BLaER1 (cell line): ENCODE data around the gene S100A1.

Experiments used
- H3K27ac ChIP-seq: shearing (Covaris generic); formaldehyde crosslinking; 2 replicates; pipeline ENCODE4 v1.8.1; 2022
- H3K27me3 ChIP-seq: shearing (Covaris generic); formaldehyde crosslinking; 2 replicates; pipeline ENCODE4 v1.8.1; 2022
- H3K36me3 ChIP-seq: shearing (Covaris generic); formaldehyde crosslinking; 2 replicates; pipeline ENCODE4 v1.8.1; 2022
- H3K4me1 ChIP-seq: shearing (Covaris generic); formaldehyde crosslinking; 2 replicates; pipeline ENCODE4 v1.8.1; 2022
- H3K4me2 ChIP-seq: shearing (Covaris generic); formaldehyde crosslinking; 2 replicates; pipeline ENCODE4 v1.8.1; 2022
- H3K4me3 ChIP-seq: shearing (Covaris generic); formaldehyde crosslinking; 2 replicates; pipeline ENCODE4 v1.8.1; 2022
- H3K9ac ChIP-seq: shearing (Covaris generic); formaldehyde crosslinking; 2 replicates; pipeline ENCODE4 v1.8.1; 2022
- H3K9me3 ChIP-seq: shearing (Covaris generic); formaldehyde crosslinking; 2 replicates; pipeline ENCODE4 v1.8.1; 2022
- H4K20me1 ChIP-seq: shearing (Covaris generic); formaldehyde crosslinking; 2 replicates; pipeline ENCODE4 v1.8.1; 2022
- Cebpa-rat ChIP-seq: shearing (Covaris generic); IDR thresholded peaks from 2 replicates; pipeline ENCODE4 v1.8.1; 2022

The S100A1 gene

DNA sequence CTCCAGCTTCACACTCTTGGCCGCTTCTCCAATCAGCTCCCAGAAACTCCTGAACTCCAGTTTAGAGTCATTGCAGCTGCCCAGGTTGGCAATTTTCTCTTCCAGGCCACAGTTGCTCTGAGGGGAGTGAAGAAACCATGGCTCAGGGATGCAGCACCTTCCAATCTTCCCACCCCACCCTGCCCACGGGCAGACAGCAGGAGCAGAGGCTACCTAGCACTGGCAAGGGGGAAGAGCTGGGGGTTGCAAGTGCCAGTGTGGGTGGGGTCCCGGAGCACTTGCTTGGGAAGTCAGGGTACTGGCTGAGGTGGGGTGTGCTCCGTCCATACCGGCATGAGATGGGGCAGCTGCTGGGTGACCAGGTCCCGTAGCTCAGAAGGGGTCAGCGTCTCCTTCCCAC lies 13.3 kb upstream of the S100A1 start:
- no peak overlapping the region for H3K9ac ChIP-seq

GRCh38 chr1:153615406-153615805 lies 12.8 kb upstream of the S100A1 start:
- peaks cover 20% of the 10 kb centered on the region for H3K36me3 ChIP-seq
- H3K9me3 ChIP-seq: peaks cover 12% of the 10 kb centered on the region; the same call in 1 of the 2 replicates
- H3K4me1 ChIP-seq: peaks cover 38% of the 10 kb centered on the region
- H4K20me1 ChIP-seq: no peaks in the 10 kb centered on the region
- TF ChIP-seq Cebpa-rat: no peak
- no peaks in the 10 kb centered on the region for H3K27me3 ChIP-seq
- no peak overlapping the region for H3K4me3 ChIP-seq
- H3K27ac ChIP-seq: 0 out of 2 replicates have a peak overlapping the region, but pooled peaks have one; percentile 6
- no peak overlapping the region for H3K9ac ChIP-seq
- no peak overlapping the region for H3K4me2 ChIP-seq

More for the DNA sequence above, 13.3 kb upstream of the S100A1 start:
- Histone ChIP-seq H3K9me3 (peaks cover 9% of the 10 kb centered on the region; the same call in 1 of the 2 replicates), H3K4me3 (no peak overlapping the region), H3K4me1 (peaks cover 43% of the 10 kb centered on the region), H4K20me1 (no peaks in the 10 kb centered on the region), H3K4me2 (peak overlapping the region; percentile 25), H3K27me3 (no peaks in the 10 kb centered on the region), H3K27ac (no peak overlapping the region), H3K36me3 (peaks cover 15% of the 10 kb centered on the region)
- TF ChIP-seq Cebpa-rat: no peak

DNA sequence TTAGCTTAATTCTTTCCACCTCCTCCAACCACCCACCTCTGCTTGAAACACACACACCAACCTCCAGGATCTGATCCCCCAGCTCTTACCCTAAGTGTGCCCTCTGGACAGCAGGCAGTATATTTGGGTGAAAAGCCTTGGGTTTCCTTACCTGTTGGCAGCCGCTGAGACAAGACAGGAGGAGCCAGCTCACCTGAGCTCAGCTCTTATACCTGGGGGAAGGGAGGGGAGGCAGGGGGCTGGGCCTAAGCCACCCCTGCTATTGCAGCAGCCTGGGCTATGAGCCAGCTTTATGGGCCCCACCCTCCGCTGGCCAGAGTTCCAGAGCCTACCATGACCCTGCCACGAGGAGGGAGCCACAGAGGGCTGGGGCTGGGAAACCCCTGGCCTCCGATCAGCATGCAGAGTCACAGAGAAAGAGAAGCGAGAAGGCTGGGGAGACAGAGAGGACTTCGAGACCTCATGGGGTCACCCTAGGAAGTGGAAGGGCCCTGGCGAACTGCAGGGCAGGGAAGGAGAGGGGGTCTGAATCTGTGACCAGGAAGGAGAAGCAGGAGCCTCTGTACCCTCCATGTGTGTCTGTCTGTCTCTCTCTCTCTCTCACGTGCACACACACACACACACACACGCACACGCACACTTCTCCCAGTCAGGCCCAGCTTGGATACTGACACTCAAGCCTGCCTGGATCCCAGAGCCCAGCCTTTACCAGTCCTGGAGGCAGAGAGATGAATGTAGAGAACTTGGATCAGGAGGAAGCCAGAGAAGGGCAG lies 11.9 kb upstream of the S100A1 start, which contains the start of gene S100A14:
TSS of gene S100A14 (minus strand) at position 182 of the 773 bp plus-strand sequence. CDS start 467 bp downstream, outside the sequence.
- Histone ChIP-seq H3K4me2 (no peak within 1 kb of the TSS), H3K4me3 (no peak within 1 kb of the TSS), H3K9me3 (peaks cover 12% of the 10 kb centered on the region; the same call in 1 of the 2 replicates), H3K36me3 (peaks cover 23% of the 10 kb centered on the region), H3K9ac (no peak within 1 kb of the TSS), H4K20me1 (no peaks in the 10 kb centered on the region), H3K27me3 (no peaks in the 10 kb centered on the region), H3K27ac (peak within 1 kb of the TSS; percentile 55), H3K4me1 (peaks cover 37% of the 10 kb centered on the region)
- TF ChIP-seq Cebpa-rat: no peak

- no peak overlapping the region for H3K4me2 ChIP-seq
- H3K4me1 ChIP-seq: peaks cover 43% of the 10 kb centered on the region
These were observed 11.3 kb upstream of the S100A1 start for GRCh38 chr1:153616917-153617311.

GRCh38 chr1:153617663-153618062 lies 10.6 kb upstream of the S100A1 start:
- no peak for TF ChIP-seq Cebpa-rat
- Histone ChIP-seq H3K27ac (no peak overlapping the region), H3K9ac (no peak overlapping the region; the same call in 1 of the 2 replicates), H3K36me3 (peaks cover 23% of the 10 kb centered on the region), H3K9me3 (peaks cover 12% of the 10 kb centered on the region; the same call in 1 of the 2 replicates), H4K20me1 (no peaks in the 10 kb centered on the region), H3K27me3 (no peaks in the 10 kb centered on the region), H3K4me3 (no peak overlapping the region), H3K4me1 (peaks cover 50% of the 10 kb centered on the region), H3K4me2 (peak overlapping the region; percentile 59)

More at GRCh38 chr1:153616917-153617311, 11.3 kb upstream of the S100A1 start:
- H4K20me1 ChIP-seq: no peaks in the 10 kb centered on the region
- peaks cover 12% of the 10 kb centered on the region; the same call in 1 of the 2 replicates for H3K9me3 ChIP-seq
- no peak overlapping the region for H3K9ac ChIP-seq
- H3K4me3 ChIP-seq: no peak overlapping the region
- TF ChIP-seq Cebpa-rat: no peak
- no peaks in the 10 kb centered on the region for H3K27me3 ChIP-seq
- peak overlapping the region; percentile 55 for H3K27ac ChIP-seq
- peaks cover 23% of the 10 kb centered on the region for H3K36me3 ChIP-seq

- Histone ChIP-seq H3K4me1 (peaks cover 63% of the 10 kb centered on the region), H3K27ac (no peak overlapping the region), H3K9me3 (peaks cover 12% of the 10 kb centered on the region; the same call in 1 of the 2 replicates), H3K4me3 (no peak overlapping the region), H3K9ac (no peak overlapping the region), H4K20me1 (no peaks in the 10 kb centered on the region), H3K36me3 (peaks cover 23% of the 10 kb centered on the region), H3K27me3 (no peaks in the 10 kb centered on the region), H3K4me2 (no peak overlapping the region)
- no peak for TF ChIP-seq Cebpa-rat
These were observed 9.1 kb upstream of the S100A1 start for GRCh38 chr1:153619171-153619570.

GRCh38 chr1:153623101-153623500 lies 5.1 kb upstream of the S100A1 start:
- Histone ChIP-seq H3K4me2 (peak overlapping the region; percentile 99), H3K4me1 (peaks cover 77% of the 10 kb centered on the region), H3K9ac (peak overlapping the region; percentile 36; the same call in 1 of the 2 replicates), H3K27ac (peak overlapping the region; percentile 19; the same call in 1 of the 2 replicates), H3K9me3 (peaks cover 12% of the 10 kb centered on the region; the same call in 1 of the 2 replicates), H4K20me1 (no peaks in the 10 kb centered on the region), H3K4me3 (0 out of 2 replicates have a peak overlapping the region, but pooled peaks have one; percentile 4), H3K36me3 (peaks cover 30% of the 10 kb centered on the region), H3K27me3 (no peaks in the 10 kb centered on the region)
- no peak for TF ChIP-seq Cebpa-rat

GRCh38 chr1:153624965-153625611 lies 3.1 kb upstream of the S100A1 start:
- H3K27me3 ChIP-seq: no peaks in the 10 kb centered on the region
- peaks cover 13% of the 10 kb centered on the region for H3K36me3 ChIP-seq
- H3K9ac ChIP-seq: no peak overlapping the region
- H3K27ac ChIP-seq: no peak overlapping the region
- H3K4me3 ChIP-seq: no peak overlapping the region
- H3K4me2 ChIP-seq: peak overlapping the region; percentile 99
- H4K20me1 ChIP-seq: no peaks in the 10 kb centered on the region
- H3K9me3 ChIP-seq: peaks cover 2% of the 10 kb centered on the region; the same call in 1 of the 2 replicates
- TF ChIP-seq Cebpa-rat: no peak
- H3K4me1 ChIP-seq: peaks cover 88% of the 10 kb centered on the region

DNA sequence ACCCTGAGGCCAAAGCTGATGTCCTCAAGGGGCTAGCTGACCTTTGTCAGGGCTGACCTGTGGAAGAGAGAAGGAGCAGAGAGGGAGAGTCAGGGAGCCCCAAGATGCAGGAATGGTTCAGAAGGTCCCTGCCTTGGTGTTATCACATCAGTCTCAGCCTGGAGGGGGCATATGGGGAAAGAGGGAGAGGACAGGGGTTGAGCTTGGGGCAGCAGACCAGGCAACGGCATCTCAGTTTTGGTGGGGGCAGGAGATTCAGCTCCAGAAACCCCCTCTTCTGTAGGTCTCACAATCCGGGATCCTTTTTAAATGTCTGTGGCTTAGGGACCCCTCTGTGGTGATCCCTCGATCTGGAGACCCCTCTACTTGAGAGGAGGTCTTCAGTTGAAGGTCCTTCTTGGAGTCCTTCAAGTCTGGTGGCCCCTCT lies 1.7 kb upstream of the S100A1 start:
- TF ChIP-seq Cebpa-rat: no peak
- Histone ChIP-seq H3K9ac (peak overlapping the region; percentile 87), H3K4me1 (peaks cover 97% of the 10 kb centered on the region), H4K20me1 (no peaks in the 10 kb centered on the region), H3K36me3 (peaks cover 8% of the 10 kb centered on the region; the same call in 1 of the 2 replicates), H3K27ac (peak overlapping the region; percentile 84), H3K9me3 (no peaks in the 10 kb centered on the region), H3K4me3 (peak overlapping the region; percentile 68), H3K4me2 (peak overlapping the region; percentile 99), H3K27me3 (no peaks in the 10 kb centered on the region)
